NCI-H69 (cell line): ENCODE data around the gene TMEM82.

Experiments
- DNase-seq: peaks from one replicate; lab custom pipeline; 2025; lab: John Stamatoyannopoulos, UW

TMEM82 gene

DNA sequence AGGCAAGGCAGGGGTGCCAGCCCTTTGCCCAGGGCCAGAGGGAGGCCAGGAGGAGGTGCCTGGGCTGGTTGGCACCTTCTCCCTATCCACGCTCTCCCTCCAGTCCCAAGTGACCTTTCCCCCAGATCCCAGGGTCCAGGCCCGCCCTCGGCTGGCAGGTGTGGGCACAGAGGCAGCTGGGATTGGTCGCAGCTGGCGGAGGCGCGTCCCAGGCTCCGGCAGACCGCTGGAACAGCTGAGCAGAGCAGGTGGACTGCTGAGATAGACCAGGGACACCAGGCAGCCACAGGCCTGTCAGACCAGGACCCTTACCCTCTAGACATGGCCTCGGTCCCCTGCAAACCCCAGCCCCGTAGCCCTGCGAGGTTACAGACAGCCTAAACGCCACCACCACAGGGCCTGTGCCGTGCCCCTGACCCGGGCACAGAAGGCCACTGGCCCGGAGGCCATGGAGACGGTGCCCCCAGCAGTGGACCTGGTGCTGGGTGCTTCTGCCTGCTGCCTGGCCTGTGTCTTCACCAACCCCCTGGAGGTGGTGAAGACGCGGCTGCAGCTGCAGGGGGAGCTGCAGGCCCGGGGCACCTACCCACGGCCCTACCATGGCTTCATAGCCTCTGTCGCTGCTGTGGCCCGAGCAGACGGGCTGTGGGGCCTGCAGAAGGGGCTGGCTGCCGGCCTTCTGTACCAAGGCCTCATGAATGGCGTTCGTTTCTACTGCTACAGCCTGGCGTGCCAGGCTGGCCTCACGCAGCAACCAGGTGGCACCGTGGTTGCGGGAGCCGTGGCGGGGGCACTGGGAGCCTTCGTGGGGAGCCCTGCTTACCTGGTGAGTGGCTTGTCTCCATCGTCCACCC lies 6.0 kb upstream of the TMEM82 start, which contains the start of gene SLC25A34:
Gene SLC25A34 (plus strand): TSS at position 221 of the 854 bp plus-strand sequence. CDS start 228 bp downstream, at position 449.
- peak; percentile 17 for DNase-seq

DNA sequence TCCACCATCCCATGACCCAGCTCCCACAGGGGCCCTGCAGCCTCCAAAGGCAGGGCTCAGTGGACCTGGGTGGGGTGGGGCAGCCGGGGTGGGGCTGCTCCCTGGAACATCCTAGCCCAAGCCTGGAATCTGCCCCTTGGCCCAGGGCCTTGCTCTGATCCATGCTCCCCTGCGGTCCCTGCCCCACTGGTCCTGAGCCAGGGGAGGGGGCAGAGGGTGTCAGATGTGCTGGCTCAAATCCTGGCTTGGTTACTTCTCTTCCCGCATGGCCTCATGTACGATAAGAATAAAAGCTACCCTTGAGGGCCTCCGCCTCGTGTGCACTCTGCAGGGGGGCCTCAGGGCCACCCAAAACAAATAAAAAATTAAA lies 5.4 kb upstream of the TMEM82 start:
- DNase-seq = no peak

DNA sequence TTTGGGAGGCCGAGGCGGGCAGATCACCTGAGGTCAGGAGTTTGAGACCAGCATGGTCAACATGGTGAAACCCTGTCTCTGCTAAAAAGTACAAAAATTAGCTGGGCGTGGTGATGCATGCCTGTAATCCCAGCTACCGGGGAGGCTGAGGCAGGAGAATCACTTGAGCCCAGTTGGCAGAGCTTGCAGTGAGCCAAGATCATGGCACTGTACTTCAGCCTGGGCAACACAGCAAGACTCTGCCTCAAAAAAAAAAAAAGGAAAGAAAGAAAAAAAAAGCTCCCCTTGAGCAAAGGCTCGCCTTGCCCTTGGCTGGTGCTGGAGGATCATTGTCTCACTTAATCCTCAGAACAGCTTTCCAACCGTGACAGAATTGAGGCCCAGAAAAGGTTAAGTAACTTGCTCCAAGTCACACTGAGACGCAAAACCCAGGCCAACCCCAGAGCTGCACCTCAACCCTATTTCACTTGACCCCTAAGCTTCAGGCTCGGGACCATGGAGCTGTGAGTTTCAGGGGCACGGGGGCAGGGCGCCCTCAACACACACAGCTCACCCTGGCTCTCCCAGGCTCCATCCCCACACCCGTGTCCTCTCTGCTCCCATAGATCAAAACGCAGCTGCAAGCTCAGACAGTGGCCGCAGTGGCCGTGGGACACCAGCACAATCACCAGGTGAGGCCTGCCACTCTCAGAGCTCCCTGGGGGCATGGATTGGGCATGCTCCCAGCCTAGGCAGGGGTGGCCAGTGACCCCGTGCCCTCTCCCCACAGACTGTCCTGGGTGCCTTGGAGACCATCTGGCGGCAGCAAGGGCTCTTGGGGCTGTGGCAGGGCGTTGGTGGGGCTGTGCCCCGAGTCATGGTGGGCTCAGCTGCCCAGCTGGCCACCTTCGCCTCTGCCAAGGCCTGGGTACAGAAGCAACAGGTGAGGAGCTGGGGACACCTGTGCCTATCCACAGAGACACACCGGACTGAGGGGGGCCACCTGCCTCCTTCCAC lies 4.7 kb upstream of the TMEM82 start:
- no peak for DNase-seq

DNA sequence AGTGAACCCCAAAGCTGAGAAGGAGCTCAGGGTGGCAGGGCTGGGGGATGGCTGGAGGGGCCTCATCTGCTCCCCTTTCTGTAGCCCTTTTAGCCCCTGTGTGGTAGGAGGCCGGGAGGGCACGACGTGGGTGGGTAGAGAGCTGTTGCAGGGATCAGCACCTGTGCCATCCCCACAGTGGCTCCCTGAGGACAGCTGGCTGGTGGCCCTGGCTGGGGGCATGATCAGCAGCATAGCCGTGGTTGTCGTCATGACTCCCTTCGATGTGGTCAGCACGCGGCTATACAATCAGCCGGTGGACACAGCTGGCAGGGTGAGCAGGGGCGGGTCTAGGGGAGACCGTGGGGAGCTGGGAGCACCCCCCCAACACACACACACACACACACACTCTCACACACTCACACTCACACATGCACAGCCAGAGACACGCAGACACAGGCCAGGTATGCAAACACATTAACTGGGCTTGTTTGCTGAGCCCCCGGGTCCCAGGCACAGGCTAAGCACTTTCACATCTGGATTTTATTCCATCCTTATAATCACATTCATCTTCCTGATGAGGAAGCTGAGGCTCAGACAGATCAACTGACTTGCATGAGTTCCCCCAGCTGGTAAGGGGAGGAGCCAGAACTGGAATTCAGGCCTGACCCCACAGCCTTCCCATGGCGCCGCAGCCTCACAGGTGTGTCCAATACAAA lies 3.7 kb upstream of the TMEM82 start:
- DNase-seq = peak; percentile 52

DNA sequence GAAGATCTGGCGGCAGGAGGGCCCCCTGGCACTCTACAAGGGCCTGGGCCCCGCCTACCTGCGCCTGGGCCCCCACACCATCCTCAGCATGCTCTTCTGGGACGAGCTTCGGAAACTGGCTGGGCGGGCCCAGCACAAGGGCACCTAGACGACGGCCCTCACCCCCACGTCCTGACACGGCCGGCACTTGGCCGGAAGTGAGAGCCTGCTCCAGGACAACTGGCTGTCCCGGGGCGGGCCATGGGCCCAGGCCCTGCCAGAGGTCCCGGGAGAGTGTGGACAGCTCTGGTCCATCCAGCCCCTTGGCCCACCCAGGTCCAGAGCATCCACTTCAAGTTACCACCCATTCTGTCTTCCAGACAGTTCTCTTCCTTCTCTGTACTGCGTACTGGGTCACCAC lies 3.0 kb upstream of the TMEM82 start:
- no peak for DNase-seq

DNA sequence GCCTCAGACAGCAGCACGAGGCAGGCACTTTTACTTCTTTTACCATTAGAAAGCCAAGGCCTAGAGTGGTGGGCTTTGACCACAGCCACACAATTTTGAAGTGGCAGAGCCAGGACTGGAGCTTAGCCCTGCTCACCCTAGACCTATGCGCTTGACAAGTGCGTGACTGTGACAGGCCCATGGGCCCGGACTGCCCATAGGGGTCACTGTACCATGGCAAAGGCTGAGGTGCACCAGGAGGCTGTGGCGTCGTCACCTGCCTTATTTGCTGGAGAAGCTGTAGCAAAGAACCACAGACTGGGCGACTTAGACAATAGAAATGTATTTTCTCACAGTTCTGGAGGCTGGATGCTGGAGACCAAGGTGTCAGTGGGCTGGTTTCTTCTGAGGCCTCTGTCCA lies 2.6 kb upstream of the TMEM82 start:
- no peak for DNase-seq

DNA sequence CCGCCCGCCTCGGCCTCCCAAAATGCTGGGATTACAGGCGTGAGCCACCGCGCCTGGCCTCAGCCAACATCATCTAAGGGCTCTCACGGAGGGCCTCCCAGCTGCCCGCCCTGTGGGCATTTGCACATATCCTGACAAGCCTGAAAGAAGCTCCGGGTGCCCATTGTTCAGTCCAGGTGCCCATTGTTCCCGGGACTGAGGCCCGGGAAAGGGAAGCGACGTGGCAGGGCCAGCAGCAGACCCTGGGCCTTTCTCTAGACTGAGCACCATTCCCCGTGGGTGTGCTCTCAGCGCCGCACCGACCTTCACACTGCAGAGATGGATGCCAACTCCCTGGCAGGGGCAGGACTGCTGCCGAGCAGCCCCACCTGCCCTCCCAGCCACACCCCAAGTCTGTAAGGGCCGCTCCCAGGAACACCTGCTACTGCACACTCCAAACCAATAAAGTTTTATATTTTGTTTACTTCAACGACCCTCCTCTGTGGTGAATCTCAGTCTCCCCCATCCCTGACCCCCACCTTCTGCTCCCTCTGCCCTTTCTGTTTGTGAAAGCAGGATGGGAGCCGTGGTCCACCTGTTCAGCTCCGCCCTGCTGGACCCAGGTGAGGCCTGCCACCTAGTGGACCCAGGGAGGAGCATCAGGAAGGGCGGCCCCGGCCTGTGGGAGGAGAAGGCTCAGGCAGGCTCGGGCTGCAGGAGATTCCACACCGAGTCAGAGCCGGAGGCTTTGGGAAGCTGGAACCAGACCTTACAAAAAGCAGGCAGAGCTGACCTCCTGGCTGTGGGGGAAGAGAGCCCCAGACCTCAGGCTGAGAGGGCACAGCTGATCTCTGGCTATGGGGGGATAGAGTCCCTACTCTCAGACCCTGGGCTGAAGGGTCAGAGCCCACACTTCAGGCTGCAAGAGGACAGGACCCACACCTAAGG lies 1.1 kb upstream of the TMEM82 start:
- DNase-seq = peak; percentile 85

DNA sequence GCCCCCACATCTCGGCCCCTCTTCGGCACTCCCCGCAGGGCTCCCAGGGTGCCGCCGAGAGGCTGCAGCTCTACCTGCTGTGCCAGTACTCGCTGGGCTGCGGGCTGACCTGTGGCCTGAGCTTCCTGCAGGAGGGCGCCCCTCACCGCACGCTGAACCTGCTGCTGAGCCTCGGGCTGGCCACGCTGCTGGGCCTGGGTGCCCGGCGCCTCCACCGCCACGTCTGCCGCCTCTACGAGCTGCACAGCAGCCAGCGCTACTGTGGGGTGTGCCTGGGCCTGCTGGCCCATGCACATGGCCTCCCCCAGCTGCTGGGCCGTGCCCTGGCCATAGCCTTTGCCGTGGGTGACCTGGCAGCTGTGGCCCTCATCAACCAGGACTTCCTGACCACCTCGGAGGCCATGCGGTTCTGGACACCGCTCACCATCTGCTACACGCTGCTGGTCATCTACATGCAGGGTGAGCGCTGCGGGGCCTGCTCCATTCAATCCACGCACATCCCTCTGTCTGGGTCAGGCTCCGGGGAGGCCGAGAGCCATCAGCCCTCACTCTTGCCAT lies 1.9 kb downstream of the TMEM82 start:
- DNase-seq = no peak

DNA sequence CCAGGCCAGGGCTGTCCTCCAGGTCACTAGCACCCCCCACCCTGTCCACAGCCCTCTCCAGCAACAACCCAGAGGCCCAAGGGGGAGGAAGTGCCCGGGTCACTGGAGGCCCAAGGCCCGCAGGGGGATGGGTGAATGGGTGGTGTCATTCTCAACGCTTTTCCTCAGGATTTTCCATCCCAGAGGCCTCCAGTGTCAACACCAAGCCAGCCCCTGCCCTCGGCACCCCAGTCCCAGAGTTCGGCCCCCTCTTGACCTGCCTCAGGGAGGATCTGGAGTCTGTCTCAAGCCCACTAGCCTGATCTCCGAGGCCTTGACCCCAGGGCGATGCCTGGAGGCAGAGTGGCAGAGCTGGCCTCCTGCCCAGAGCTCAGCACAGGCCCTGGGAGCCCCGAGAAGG lies 5.1 kb downstream of the TMEM82 start:
- no peak for DNase-seq

DNA sequence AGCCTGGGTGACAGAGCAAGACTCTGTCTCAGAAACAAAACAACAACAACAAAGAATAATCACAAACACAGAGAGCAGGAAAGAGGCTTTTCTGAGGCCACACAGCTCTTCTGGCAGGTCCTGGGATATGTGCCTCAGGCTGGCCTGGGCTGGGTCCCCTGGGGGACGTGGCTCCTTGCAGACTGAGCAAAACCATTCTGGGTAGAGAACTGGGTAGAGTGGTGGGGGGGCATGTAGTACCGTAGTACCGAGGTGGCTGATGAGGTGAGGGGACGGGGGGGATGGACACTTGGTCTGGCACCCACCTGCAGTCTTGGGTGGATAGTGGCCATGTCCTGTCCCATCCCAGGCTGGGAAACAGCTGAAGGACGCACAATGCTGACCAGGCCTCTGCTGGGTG lies 6.0 kb downstream of the TMEM82 start:
- no peak for DNase-seq

DNA sequence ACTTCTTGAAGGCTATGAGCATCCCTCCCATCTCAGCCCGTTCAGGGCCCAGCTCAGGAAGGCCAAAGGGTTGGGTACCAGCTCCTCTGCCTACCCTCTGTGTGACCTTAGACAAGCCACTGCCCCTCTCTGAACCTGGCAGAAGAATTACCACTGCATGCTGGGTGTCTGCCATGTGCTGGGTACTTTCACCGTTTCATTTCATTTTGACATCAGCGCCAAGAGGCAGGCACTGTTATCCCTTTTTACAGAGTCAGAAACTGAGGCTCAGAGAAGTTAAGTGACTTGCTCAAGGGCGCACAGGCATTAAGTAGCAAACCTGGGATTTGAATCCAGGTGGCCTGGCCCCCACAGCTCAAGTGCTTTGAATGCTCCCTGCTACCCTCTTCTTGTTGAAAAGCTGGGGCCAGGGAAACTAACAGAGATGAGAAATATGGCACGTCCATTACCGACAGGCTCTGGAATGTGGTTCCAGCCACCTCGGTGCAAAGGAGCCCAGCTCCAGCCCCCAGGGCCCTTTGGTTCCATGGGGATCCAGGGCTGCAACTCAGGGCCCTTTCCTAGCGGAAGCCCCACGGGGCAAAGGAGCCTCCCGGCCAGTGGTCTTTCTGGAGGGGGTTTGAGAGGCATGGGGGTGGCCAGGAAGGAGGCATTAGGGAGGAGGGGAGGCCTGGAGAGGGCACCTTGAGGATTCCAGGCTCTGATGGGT lies 6.5 kb downstream of the TMEM82 start:
- DNase-seq = no peak

DNA sequence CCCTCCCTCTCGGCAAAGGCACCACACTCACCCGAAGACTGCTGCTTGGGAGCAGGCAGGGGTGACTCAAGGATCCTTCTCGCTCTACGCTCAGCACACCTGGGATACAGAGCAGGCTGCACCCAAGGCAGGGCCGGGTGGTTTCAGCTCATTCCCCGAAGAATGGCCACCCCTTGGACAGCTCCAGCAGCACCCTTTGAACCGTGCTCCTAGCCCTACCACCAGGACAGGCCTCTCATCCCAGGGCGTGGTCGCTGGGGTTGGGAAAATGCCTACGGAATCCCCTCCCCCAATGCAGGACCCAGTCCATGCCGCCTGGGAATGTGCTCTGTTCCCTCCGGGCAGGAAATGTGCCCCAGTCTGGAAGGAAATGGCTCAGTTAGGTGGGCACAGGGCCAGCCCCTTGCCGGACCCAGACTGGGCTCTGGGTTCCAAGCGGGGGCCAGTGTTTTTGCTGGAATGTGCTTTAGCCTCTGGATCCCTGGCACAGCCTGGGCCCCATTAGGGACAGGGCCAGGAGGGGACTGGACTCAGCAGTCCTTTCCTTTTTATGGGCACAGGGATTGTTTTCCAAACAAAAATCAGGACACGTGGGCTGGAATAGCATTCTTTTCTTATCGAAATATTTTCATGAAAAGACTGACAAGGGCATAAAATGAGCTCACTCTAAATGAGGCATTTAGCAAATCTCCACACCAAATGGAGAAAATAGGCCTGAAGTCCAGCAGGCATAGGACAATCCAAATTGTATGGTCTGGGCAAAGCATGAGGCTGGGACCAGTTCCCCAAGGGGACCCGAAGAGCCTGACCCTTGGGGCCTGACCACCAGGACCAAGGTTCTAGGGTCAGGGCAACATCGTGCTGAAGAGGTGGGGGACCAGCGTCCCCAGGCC lies 7.3 kb downstream of the TMEM82 start:
- DNase-seq = no peak

DNA sequence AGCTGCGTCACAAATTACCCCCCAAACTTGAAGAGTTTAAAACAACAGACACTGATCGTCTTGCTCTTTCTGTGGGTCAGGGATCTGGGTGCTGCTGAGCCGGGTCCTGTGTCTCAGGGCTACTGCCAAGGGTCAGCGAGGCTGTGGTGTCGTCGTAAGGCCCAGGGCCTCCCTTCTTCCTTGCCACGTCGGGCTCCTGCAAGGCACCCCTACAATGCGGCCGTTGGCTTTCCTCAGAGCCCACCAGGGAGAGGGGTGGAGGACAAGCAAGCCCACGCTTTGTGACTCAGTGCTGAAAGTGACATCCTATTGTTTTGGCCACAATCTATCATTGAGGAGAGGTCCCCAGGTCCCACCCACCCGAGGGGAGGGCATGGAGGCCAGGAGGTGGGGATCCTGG lies 8.6 kb downstream of the TMEM82 start:
- no peak for DNase-seq

DNA sequence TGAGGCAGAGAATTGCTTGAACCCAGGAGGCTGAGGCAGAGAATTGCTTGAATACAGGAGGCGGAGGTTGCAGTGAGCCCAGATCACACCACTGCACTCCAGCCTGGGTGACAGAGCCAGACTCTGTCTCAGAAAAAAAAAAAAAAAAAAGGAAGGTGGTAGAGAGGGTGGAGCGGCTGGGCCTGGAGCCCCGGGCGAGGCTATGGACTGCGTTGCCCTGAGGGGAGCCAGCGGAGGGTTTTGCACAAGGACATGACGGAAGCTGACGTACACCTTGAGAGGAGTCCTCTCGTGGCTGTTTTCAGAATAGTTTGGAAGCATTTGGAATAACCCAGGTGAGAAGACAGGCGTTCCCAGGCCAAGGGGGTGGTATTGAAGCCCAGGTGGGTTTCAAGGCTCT lies 9.4 kb downstream of the TMEM82 start:
- no peak for DNase-seq

DNA sequence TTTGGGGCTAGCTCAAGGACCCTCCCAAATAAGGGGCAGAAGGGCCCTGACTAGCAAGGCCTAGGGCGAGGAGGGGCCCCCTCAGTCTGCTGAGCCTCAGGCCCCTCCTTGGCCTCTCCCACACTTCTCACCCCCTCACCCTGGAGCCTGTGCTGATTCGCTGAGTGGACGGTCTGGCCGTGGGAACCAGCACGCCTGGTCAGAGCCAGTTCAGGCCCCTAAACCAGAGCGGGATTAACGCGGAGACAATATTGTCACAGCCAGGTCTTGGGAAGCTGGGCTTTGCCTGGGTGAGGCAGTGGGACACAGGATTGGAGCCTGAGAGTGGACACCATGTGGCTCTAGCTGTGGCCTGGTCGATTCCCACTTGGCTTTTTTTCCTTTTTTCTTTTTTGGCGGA lies 11.5 kb downstream of the TMEM82 start:
- no peak for DNase-seq

DNA sequence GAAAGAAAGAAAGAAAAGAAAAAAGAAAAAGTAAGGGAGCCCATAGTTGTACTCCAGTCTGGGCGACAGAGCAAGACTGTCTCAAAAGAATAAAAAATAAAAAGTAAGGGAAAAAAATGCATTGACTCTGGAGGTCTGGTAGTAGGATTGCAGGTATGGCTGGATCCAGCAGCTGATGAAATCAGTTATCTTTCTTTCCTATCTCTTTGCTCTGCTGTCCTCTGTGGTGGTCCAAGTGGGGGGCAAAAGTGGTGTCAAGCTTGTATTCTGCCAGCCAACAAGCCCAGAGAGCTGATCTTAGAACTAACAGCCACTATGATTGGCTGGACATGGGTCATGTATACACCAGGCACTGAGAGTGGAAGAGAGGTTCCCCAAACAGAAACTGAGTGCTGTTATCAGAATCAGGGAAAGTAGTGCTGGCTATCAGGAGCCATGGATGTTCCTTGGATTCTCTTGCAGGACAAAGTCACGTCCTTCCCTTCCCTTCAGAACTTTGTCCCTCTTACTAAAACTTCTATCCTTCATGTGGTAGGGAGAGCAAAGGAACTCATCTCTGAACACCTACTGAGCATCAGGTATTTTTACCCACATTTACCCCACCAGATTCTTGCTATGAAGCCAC lies 12.8 kb downstream of the TMEM82 start:
- no peak for DNase-seq

DNA sequence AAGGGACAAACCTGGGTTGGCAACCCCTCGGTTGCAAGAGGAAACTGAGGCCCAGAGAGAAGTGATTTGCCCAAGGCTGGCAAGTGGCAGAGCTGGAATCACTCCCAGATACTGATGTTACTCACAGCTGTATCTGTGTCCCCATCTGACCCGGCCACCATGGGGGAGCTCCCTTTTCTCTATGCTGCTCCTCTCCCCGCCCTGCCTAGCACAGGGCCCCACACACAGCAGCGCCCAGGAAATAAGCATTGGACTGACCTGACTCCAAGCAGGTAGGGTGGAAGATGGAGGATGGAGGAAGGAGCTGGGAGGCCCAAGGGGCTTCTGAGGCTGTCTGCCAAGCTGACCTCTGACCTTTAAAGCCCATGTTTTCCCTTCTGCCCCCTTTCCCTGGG lies 13.3 kb downstream of the TMEM82 start:
- no peak for DNase-seq

DNA sequence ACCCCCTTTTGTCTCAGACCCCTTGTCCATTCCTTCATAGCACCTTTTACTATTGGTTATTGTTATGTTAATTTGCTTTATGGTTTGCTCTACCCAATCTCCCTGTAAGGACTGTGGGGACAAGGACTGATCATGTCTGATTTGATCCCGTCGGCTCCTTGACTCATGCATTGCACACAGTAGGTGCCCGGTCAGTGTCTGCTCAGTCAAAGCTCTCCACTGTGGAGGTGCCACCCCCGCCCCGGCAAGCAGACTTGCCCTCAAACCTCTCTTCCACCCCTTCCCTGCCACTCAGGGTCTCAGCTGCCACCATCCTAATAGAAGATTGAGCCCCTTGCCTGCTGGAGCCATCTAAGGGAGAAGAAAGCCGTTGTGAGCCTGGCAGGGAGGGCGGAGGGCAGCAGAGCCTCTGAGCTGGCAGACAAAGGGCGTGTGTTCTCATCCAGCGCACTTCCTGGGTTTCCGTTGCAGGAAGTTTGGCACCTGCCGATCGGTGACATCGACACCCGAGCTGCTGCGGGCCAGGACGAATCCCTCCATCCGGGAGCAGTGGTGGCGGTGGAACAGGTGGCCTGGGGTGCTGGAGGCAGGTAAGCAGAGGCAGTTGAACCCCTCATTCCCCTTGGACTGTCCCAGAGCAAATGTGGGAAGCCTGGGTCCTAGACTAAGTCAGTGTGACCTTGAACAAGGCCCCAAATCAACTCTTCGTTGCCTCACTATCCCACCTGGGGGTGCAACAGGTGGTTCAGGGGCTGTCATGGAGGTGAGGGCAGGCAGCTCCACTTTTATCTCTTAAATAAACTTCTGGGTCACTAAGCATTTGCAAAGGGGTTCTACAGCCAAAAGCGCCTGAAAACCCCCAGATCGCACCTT lies 14.1 kb downstream of the TMEM82 start:
- DNase-seq = peak; percentile 71
